LNCAP (cell line): ENCODE measurements around the gene VPS51.

Source experiments
- CTCF ChIP-seq: fragments of 450-650 bp; IDR thresholded peaks from 2 replicates; pipeline ENCODE4 v1.5.1; 2017; ENCODE audit warnings: mild to moderate bottlenecking

The VPS51 gene

GRCh38 chr11:65109231-65110198, 13.5 kb downstream of the VPS51 start:
- no peak for TF ChIP-seq CTCF

- peak; percentile 94 for TF ChIP-seq CTCF
These were observed 14.4 kb downstream of the VPS51 start for GRCh38 chr11:65110354-65110861.

- TF ChIP-seq CTCF, result no peak
These were observed 15.2 kb downstream of the VPS51 start for GRCh38 chr11:65111159-65111743.

GRCh38 chr11:65111744-65112545, 15.9 kb downstream of the VPS51 start, which contains the start of gene TM7SF2:
Gene TM7SF2, plus strand, starts transcription at chr11:65111872. Its CDS starts 144 bp downstream, at chr11:65112016.
- TF ChIP-seq CTCF, result no peak

- peak; percentile 98 for TF ChIP-seq CTCF
These were observed 16.7 kb downstream of the VPS51 start for GRCh38 chr11:65112546-65113360.

GRCh38 chr11:65113361-65113756, 17.3 kb downstream of the VPS51 start:
- no peak for TF ChIP-seq CTCF
